Gastrocnemius medialis (tissue), 4 donors: ENCODE results near the gene PCLO. TPM values are rescaled to one million over a fixed set of nuclear protein-coding genes. Genes with fewer than 3 reads are reported as not detected.
"Not testable (repeated sequence)": the region's sequence is repeated elsewhere in the genome, so short reads cannot be mapped to it uniquely, and the experiment has no call there.

ENCODE experiments used
- ATAC-seq, 2 donors: fragments of 150-250 bp; one replicate each; pipeline ENCODE4 v1.9.1; 2016
- DNase-seq, 2 donors: peaks; one replicate each; pipeline ENCODE4 v3.0.0-alpha.2; 2019
- H3K27ac ChIP-seq, 4 donors: fragments of 200-600 bp; sonication (generic); 1 replicate in 1 of 4; 2 replicates in 3 of 4; pipeline ENCODE4 v1.5.1; 2016 to 2018; ENCODE audit warnings: mild to moderate bottlenecking in 2 of 4, moderate library complexity in 1 of 4
- H3K27me3 ChIP-seq, 3 donors: fragments of 200-600 bp; sonication (generic) in 2 of 3; 1 replicate in 1 of 3; 2 replicates in 2 of 3; pipeline versions ENCODE4 v1.5.1 to v1.6.0; 2016 to 2019; ENCODE audit warnings: mild to moderate bottlenecking in 1 of 3, moderate library complexity in 1 of 3
- H3K36me3 ChIP-seq, 2 donors: fragments of 200-600 bp; sonication (generic) in 1 of 2; one replicate each; pipeline ENCODE4 v1.5.1; 2017 to 2018
- H3K4me1 ChIP-seq, 2 donors: fragments of 200-600 bp; sonication (generic) in 1 of 2; one replicate each; pipeline ENCODE4 v1.5.1; 2016 to 2017; ENCODE audit warnings: mild to moderate bottlenecking in 2 of 2
- H3K4me3 ChIP-seq, 4 donors: fragments of 200-600 bp; sonication (generic) in 3 of 4; 1 replicate in 1 of 4; 2 replicates in 3 of 4; pipeline ENCODE4 v1.5.1; 2016 to 2019; ENCODE audit warnings: mild to moderate bottlenecking in 2 of 4
- H3K9me3 ChIP-seq, 3 donors: fragments of 200-600 bp; sonication (generic) in 2 of 3; 1 replicate in 1 of 3; 2 replicates in 2 of 3; pipeline ENCODE4 v1.5.1; 2016 to 2019
- POLR2A ChIP-seq, 2 donors: fragments of 450-650 bp; IDR thresholded peaks; one replicate each; pipeline ENCODE4 v1.6.1; 2017; ENCODE audit warnings: antibody characterized with exemption in 2 of 2, mild to moderate bottlenecking in 2 of 2, moderate library complexity in 2 of 2
- in situ Hi-C, 4 donors: fragments of 200-750 bp; cut with MboI; loops; one replicate each; pipeline versions ENCODE4 v1.15.0 to v1.8.0; 2017; ENCODE audit warnings: low sequenced_read_pairs in 4 of 4
- intact Hi-C: fragments of 100-400 bp; cut with DNase I; formaldehyde crosslinking; loops from one replicate; pipeline ENCODE4 v1.15.1; 2023; ENCODE audit warnings: low total_unique reads
- total RNA-seq, 4 donors: library from RNA; depleted of rRNA; stranded (reverse); fragments of >200 nt; gene quantifications; one replicate each; pipeline versions ENCODE4 v1.1.0 to v1.2.3, GENCODE V29; 2016
- TF ChIP-seq, protein P1 (sequence below), 5 experiments: fragments of 450-650 bp in 3 of 5; fragments of 200-600 bp in 2 of 5; sonication (generic) in 2 of 5; IDR thresholded peaks in 4 of 5; conservative IDR thresholded peaks in 1 of 5; 1 replicate in 4 of 5; 2 replicates in 1 of 5; pipeline ENCODE4 v1.5.1; 2016 to 2019; ENCODE audit warnings: antibody characterized with exemption in 5 of 5, mild to moderate bottlenecking in 3 of 5, moderate library complexity in 3 of 5

PCLO gene
- total RNA-seq, 4 donors from 2014 or later = 0.05 to 0.29 TPM; not detected in 2

DNA sequence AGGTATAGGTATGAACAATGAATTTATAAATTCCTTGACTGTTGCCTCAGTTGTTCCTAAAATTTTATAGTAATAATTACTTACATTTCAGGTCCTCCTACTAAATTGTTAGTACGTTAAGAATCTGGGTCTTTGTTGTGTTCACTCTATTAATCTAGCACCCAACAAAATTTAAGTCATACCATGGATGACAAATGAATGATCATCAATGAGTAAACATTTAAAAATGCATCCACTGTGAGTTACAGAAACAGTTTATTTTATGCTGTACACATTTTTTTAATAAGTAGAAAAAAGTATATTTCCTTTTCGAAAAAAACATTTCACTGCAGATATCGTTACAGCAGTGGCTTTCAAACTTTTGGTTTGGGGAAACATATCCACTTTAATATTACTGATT lies 265.2 kb downstream of the PCLO start:
- in situ Hi-C loops = no loop called here

GRCh38 chr7:82894341-82894740 lies 268.3 kb downstream of the PCLO start:
- ATAC-seq, H3K27ac ChIP-seq, H3K9me3 ChIP-seq, intact Hi-C loops, DNase-seq, in situ Hi-C loops, H3K4me1 ChIP-seq, H3K27me3 ChIP-seq, H3K4me3 ChIP-seq, H3K36me3 ChIP-seq: not testable (repeated sequence)

More for the DNA sequence above, 265.2 kb downstream of the PCLO start:
- Histone ChIP-seq H3K4me3 (no peak overlapping the region), H3K9me3 (no peaks in the 10 kb centered on the region), H3K27ac (no peak overlapping the region), H3K4me1 (no peaks in the 10 kb centered on the region), H3K36me3 (no peaks in the 10 kb centered on the region), H3K27me3 (no peaks in the 10 kb centered on the region)
- DNase-seq (no peak), ATAC-seq (no peak)
- TF ChIP-seq, protein P1, sequence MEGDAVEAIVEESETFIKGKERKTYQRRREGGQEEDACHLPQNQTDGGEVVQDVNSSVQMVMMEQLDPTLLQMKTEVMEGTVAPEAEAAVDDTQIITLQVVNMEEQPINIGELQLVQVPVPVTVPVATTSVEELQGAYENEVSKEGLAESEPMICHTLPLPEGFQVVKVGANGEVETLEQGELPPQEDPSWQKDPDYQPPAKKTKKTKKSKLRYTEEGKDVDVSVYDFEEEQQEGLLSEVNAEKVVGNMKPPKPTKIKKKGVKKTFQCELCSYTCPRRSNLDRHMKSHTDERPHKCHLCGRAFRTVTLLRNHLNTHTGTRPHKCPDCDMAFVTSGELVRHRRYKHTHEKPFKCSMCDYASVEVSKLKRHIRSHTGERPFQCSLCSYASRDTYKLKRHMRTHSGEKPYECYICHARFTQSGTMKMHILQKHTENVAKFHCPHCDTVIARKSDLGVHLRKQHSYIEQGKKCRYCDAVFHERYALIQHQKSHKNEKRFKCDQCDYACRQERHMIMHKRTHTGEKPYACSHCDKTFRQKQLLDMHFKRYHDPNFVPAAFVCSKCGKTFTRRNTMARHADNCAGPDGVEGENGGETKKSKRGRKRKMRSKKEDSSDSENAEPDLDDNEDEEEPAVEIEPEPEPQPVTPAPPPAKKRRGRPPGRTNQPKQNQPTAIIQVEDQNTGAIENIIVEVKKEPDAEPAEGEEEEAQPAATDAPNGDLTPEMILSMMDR (IDR thresholded peaks at IDR 0.05 in 4 of 5, conservative IDR thresholded peaks at IDR 0.05 in 1 of 5) = no peak
- TF ChIP-seq POLR2A (IDR thresholded peaks at IDR 0.05) = no peak
- intact Hi-C loops = no loop called here

GRCh38 chr7:82886324-82886723 lies 276.4 kb downstream of the PCLO start:
- H3K36me3 ChIP-seq = no peaks in the 10 kb centered on the region
- ATAC-seq (no peak), DNase-seq (no peak)
- no peak for TF ChIP-seq POLR2A (IDR thresholded peaks at IDR 0.05)
- TF ChIP-seq, protein P1 (IDR thresholded peaks at IDR 0.05 in 4 of 5, conservative IDR thresholded peaks at IDR 0.05 in 1 of 5) = no peak
- H3K27me3 ChIP-seq = no peaks in the 10 kb centered on the region
- intact Hi-C loops = no loop called here
- no peak overlapping the region for H3K4me3 ChIP-seq
- no peaks in the 10 kb centered on the region for H3K9me3 ChIP-seq
- H3K27ac ChIP-seq = no peak overlapping the region
- H3K4me1 ChIP-seq = no peaks in the 10 kb centered on the region
- in situ Hi-C loops = no loop called here

DNA sequence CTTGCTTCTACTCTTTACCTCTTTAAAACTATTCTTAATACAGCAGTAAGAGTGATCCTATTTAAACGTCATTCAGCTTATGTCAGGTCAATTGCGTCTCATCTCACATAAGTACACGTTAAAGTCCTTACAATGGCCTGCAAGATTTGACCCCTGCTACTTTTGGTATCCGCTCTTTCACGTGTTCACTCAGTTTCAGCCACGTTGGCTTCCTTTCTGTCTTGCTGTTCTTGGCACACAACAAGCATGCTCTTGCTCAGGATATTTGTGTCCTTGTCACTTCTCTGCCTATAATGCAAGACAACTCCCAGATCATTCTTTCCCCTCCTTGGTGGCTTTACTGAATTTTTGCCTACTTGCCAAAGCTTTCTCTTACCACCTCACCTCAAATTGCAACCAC lies 296.8 kb downstream of the PCLO start:
- TF ChIP-seq, protein P1 (IDR thresholded peaks at IDR 0.05 in 4 of 5, conservative IDR thresholded peaks at IDR 0.05 in 1 of 5) = no peak
- no peak for TF ChIP-seq POLR2A (IDR thresholded peaks at IDR 0.05)
- in situ Hi-C loops = no loop called here
- no peaks in the 10 kb centered on the region for H3K9me3 ChIP-seq
- ATAC-seq = no peak
- H3K36me3 ChIP-seq = no peaks in the 10 kb centered on the region
- H3K27me3 ChIP-seq = no peaks in the 10 kb centered on the region
- H3K4me3 ChIP-seq = no peak overlapping the region
- H3K4me1 ChIP-seq = no peaks in the 10 kb centered on the region
- intact Hi-C loops = no loop called here
- H3K27ac ChIP-seq = no peak overlapping the region
- no peak for DNase-seq

GRCh38 chr7:82859106-82859850 lies 303.4 kb downstream of the PCLO start:
- no peak for ATAC-seq
- H3K27me3 ChIP-seq = no peaks in the 10 kb centered on the region
- H3K27ac ChIP-seq = no peak overlapping the region
- no peak for DNase-seq
- H3K4me1 ChIP-seq = no peaks in the 10 kb centered on the region
- H3K4me3 ChIP-seq = no peak overlapping the region
- no peaks in the 10 kb centered on the region for H3K36me3 ChIP-seq
- H3K9me3 ChIP-seq = no peaks in the 10 kb centered on the region
- intact Hi-C loops (no loop called here), in situ Hi-C loops (no loop called here)
- TF ChIP-seq, protein P1 (IDR thresholded peaks at IDR 0.05 in 4 of 5, conservative IDR thresholded peaks at IDR 0.05 in 1 of 5) = no peak
- no peak for TF ChIP-seq POLR2A (IDR thresholded peaks at IDR 0.05)
